LNCAP (cell line): Measurements from ENCODE around the gene GPSM3.

Experiments
- CTCF ChIP-seq: fragments of 450-650 bp; IDR thresholded peaks from 2 replicates; pipeline ENCODE4 v1.5.1; 2017; ENCODE audit warnings: mild to moderate bottlenecking

The GPSM3 gene

GRCh38 chr6:32200711-32201475 lies 8.4 kb upstream of the GPSM3 start:
- TF ChIP-seq CTCF = no peak

- no peak for TF ChIP-seq CTCF
Observed at GRCh38 chr6:32198866-32199265, 6.4 kb upstream of the GPSM3 start.

- TF ChIP-seq CTCF = no peak
Observed at GRCh38 chr6:32198345-32198696, 5.9 kb upstream of the GPSM3 start.

- no peak for TF ChIP-seq CTCF
Observed at GRCh38 chr6:32196682-32197616, 4.5 kb upstream of the GPSM3 start.

- no peak for TF ChIP-seq CTCF
Observed at GRCh38 chr6:32195902-32196681, 3.6 kb upstream of the GPSM3 start.

GRCh38 chr6:32195652-32195901 lies 3.1 kb upstream of the GPSM3 start:
- no peak for TF ChIP-seq CTCF

GRCh38 chr6:32194825-32195651 lies 2.6 kb upstream of the GPSM3 start:
- TF ChIP-seq CTCF = peak; percentile 48; the same call in 1 of the 2 replicates
